K562 (cell line): ENCODE data around the gene RNPEPL1. TPM values are rescaled to one million over a fixed set of nuclear protein-coding genes. Genes with fewer than 3 reads are reported as not detected.

ENCODE experiments used
- CREB3 ChIP-seq: fragments of 450-650 bp; conservative IDR thresholded peaks from 2 replicates; pipeline ENCODE4 v1.6.1; 2016; ENCODE audit warnings: missing genetic modification characterization, low read depth, mild to moderate bottlenecking, missing compliant biosample characterization, moderate library complexity
- EP300 ChIP-seq: IDR thresholded peaks from 2 replicates; pipeline ENCODE4 v1.6.1; 2012; ENCODE audit warnings: low read length, improper control_type of control experiment
- ETS1 ChIP-seq: conservative IDR thresholded peaks from 2 replicates; pipeline ENCODE4 v1.6.1; 2011; ENCODE audit warnings: low read depth, mild to moderate bottlenecking, low read length; ENCODE audit not compliant: control insufficient read depth
- HDAC2 ChIP-seq: fragments of 450-650 bp; IDR thresholded peaks from 2 replicates; pipeline ENCODE4 v1.6.1; 2016; ENCODE audit warnings: mild to moderate bottlenecking
- HDAC6 ChIP-seq: IDR thresholded peaks from 2 replicates; pipeline ENCODE4 v1.6.1; 2012; ENCODE audit warnings: low read depth, mild to moderate bottlenecking, control low read depth, inconsistent platforms, low read length, moderate library complexity
- HDGF ChIP-seq: fragments of 450-650 bp; IDR thresholded peaks from 2 replicates; pipeline ENCODE4 v1.6.1; 2016
- IRF9 ChIP-seq: fragments of 450-650 bp; IDR thresholded peaks from 2 replicates; pipeline ENCODE4 v1.6.1; 2016; ENCODE audit warnings: missing biosample characterization, missing genetic modification characterization
- LCOR ChIP-seq: sonication (generic); formaldehyde crosslinking; IDR thresholded peaks from 2 replicates; pipeline ENCODE4 v1.8.0; 2022; ENCODE audit warnings: mild to moderate bottlenecking, missing genetic modification reagents
- MBD2 ChIP-seq: sonication (generic); IDR thresholded peaks from 2 replicates; pipeline ENCODE4 v1.6.1; 2016; ENCODE audit warnings: low read depth, borderline replicate concordance
- MITF ChIP-seq: IDR thresholded peaks from 2 replicates; pipeline ENCODE4 v1.6.1; 2014; ENCODE audit warnings: antibody characterized with exemption
- MTA3 ChIP-seq: fragments of 450-650 bp; formaldehyde crosslinking; IDR thresholded peaks from 2 replicates; pipeline ENCODE4 v1.6.1; 2017; ENCODE audit warnings: mild to moderate bottlenecking, borderline replicate concordance
- NR2C1 ChIP-seq, 2 experiments: fragments of 450-650 bp; IDR thresholded peaks; 2 replicates each; pipeline ENCODE4 v1.6.1; 2017; ENCODE audit warnings: mild to moderate bottlenecking in 2 of 2, antibody characterized with exemption in 1 of 2, inconsistent platforms in 1 of 2, missing compliant biosample characterization in 1 of 2, missing genetic modification characterization in 1 of 2
- POLR2G ChIP-seq: fragments of 200-400 bp; formaldehyde crosslinking; IDR thresholded peaks from 2 replicates; pipeline ENCODE4 v1.6.1; 2017; ENCODE audit warnings: low read depth, mild to moderate bottlenecking, antibody characterized with exemption, low read length, moderate library complexity
- POLR2H ChIP-seq: IDR thresholded peaks from 2 replicates; pipeline ENCODE4 v1.6.1; 2016; ENCODE audit warnings: missing genetic modification characterization, low read depth, mild to moderate bottlenecking, control low read depth, missing compliant biosample characterization, moderate library complexity
- RBM22 ChIP-seq: fragments of 200-400 bp; formaldehyde crosslinking; IDR thresholded peaks from 2 replicates; pipeline ENCODE4 v1.6.1; 2018; ENCODE audit warnings: low read length, low read depth; ENCODE audit not compliant: poor library complexity, severe bottlenecking
- RNF2 ChIP-seq: sonication (generic); IDR thresholded peaks from 2 replicates; pipeline ENCODE4 v1.6.1; 2016
- SAFB ChIP-seq: fragments of 200-400 bp; formaldehyde crosslinking; IDR thresholded peaks from 2 replicates; pipeline ENCODE4 v1.6.1; 2017; ENCODE audit warnings: low read depth, low read length, borderline replicate concordance
- SPI1 ChIP-seq: IDR thresholded peaks from 2 replicates; pipeline ENCODE4 v1.6.1; 2011; ENCODE audit warnings: low read depth, low read length, control low read depth, borderline replicate concordance
- TAF1 ChIP-seq: IDR thresholded peaks from 2 replicates; pipeline ENCODE4 v1.6.1; 2011; ENCODE audit warnings: mild to moderate bottlenecking, low read length, moderate library complexity; ENCODE audit not compliant: insufficient read depth, control insufficient read depth, severe bottlenecking; ENCODE audit errors: extremely low read depth
- ZNF197 ChIP-seq: fragments of 200-800 bp; sonication (Bioruptor generic); IDR thresholded peaks from 2 replicates; pipeline ENCODE4 v1.6.1; 2016; ENCODE audit warnings: low read depth, missing genetic modification characterization, missing compliant biosample characterization
- ZNF551 ChIP-seq: fragments of 250-450 bp; sonication (Bioruptor Pico); IDR thresholded peaks from 2 replicates; pipeline ENCODE4 v1.5.0; 2021; ENCODE audit warnings: mild to moderate bottlenecking, moderate library complexity
- polyA plus RNA-seq, 8 experiments: library from polyadenylated mRNA; depleted of rRNA in 4 of 8; stranded (reverse) in 5 of 8; unstranded in 3 of 8; fragments of >200 nt; fragmentation: Nextera tagmentation in 2 of 8; fragmentation: Illumina TruSeq in 1 of 8; extraction: Ambion mirVana in 2 of 8; extraction: Trizol in 1 of 8; gene quantifications; 2 replicates each; pipeline versions ENCODE4 v1.2.1 to v1.2.3, GENCODE V29; 2011 to 2014; ENCODE audit warnings: inconsistent platforms in 1 of 8, missing spikeins in 1 of 8
- total RNA-seq, 7 experiments: library from RNA; depleted of rRNA in 6 of 7; stranded (reverse); fragments of >200 nt in 6 of 7; fragmentation: Illumina TruSeq in 2 of 7; extraction: Trizol in 2 of 7; gene quantifications; 2 replicates each; pipeline versions ENCODE4 v1.2.1 to v1.2.3, GENCODE V29; 2011 to 2021; ENCODE audit warnings: low replicate concordance in 1 of 7

RNPEPL1 gene
- total and polyA plus RNA-seq, 9 of the 15 experiments (the other 6 are each of a cell fraction or from before 2014, with no cell fraction given): 0.07 to 38.7 (median 5.6) TPM

- TF ChIP-seq SAFB (no peak), IRF9 (tag) (0 out of 2 replicates have a peak, but pooled peaks have one; percentile 33), MTA3 (peak; percentile 87; the same call in 1 of the 2 replicates), TAF1 (peak; percentile 70), POLR2H (peak; percentile 50; the same call in 1 of the 2 replicates), LCOR (peak; percentile 34), ZNF551 (no peak), MITF (peak; percentile 58; the same call in 1 of the 2 replicates), RBM22 (peak; percentile 18), EP300 (peak; percentile 85), NR2C1 (IDR thresholded peaks at IDR 0.05) (no peak), NR2C1 (tag; IDR thresholded peaks at IDR 0.05) (0 out of 2 replicates have a peak, but pooled peaks have one; percentile 8), POLR2G (peak; percentile 89), MBD2 (0 out of 2 replicates have a peak, but pooled peaks have one; percentile 24), ZNF197 (CRISPR knock-in tag) (no peak; the same call in 1 of the 2 replicates), CREB3 (tag) (no peak), SPI1 (peak; percentile 43; the same call in 1 of the 2 replicates), HDAC2 (peak; percentile 87), HDAC6 (no peak), ETS1 (no peak), RNF2 (peak; percentile 96), HDGF (0 out of 2 replicates have a peak, but pooled peaks have one; percentile 62)
Measured at GRCh38 chr2:240565333-240566202, 2.7 kb upstream of the RNPEPL1 start (continued).
